Measurements from ENCODE around the gene WNK2. TPM values are rescaled to one million over a fixed set of nuclear protein-coding genes. Genes with fewer than 3 reads are reported as not detected.

Gene WNK2
- total RNA-seq, 4 donors from 2014 or later: 6.2 to 31.9 (median 18.9) TPM

- DNase-seq: no peak
- H3K27ac ChIP-seq: no peak overlapping the region
- H3K9me3 ChIP-seq: no peaks in the 10 kb centered on the region
- no peaks in the 10 kb centered on the region for H3K27me3 ChIP-seq
- intact Hi-C loops (cut with DNase I; ENCODE audit: low total_unique reads): no loop called here
- no peak for TF ChIP-seq POLR2A (IDR thresholded peaks at IDR 0.05)
- no peak for TF ChIP-seq CTCF (IDR thresholded peaks at IDR 0.05)
- peaks cover 0 to 7% of the 10 kb centered on the region in 2 donors for H3K4me1 ChIP-seq
- no peaks in the 10 kb centered on the region for H3K36me3 ChIP-seq
- H3K4me3 ChIP-seq: no peak overlapping the region
Observed at GRCh38 chr9:93188426-93189368, 4.8 kb downstream of the WNK2 start.

GRCh38 chr9:93189369-93190132, 5.6 kb downstream of the WNK2 start:
- no peak for TF ChIP-seq POLR2A (IDR thresholded peaks at IDR 0.05)
- no peak for TF ChIP-seq CTCF (IDR thresholded peaks at IDR 0.05)
- Histone ChIP-seq H3K9me3 (no peaks in the 10 kb centered on the region), H3K4me3 (no peak overlapping the region), H3K4me1 (peaks cover 0 to 1% of the 10 kb centered on the region in 2 donors), H3K36me3 (no peaks in the 10 kb centered on the region), H3K27ac (no peak overlapping the region), H3K27me3 (no peaks in the 10 kb centered on the region)
- intact Hi-C loops (cut with DNase I; ENCODE audit: low total_unique reads): no loop called here
- no peak for DNase-seq

- no peaks in the 10 kb centered on the region for H3K9me3 ChIP-seq
- no peak for TF ChIP-seq POLR2A (IDR thresholded peaks at IDR 0.05)
- no peak for TF ChIP-seq CTCF (IDR thresholded peaks at IDR 0.05)
- H3K36me3 ChIP-seq: no peaks in the 10 kb centered on the region
- intact Hi-C loops (cut with DNase I; ENCODE audit: low total_unique reads): no loop called here
- no peaks in the 10 kb centered on the region for H3K4me1 ChIP-seq
- H3K4me3 ChIP-seq: no peak overlapping the region
- H3K27me3 ChIP-seq: no peaks in the 10 kb centered on the region
- no peak for DNase-seq
- H3K27ac ChIP-seq: no peak overlapping the region
Observed at GRCh38 chr9:93190133-93190525, 6.2 kb downstream of the WNK2 start.

DNA sequence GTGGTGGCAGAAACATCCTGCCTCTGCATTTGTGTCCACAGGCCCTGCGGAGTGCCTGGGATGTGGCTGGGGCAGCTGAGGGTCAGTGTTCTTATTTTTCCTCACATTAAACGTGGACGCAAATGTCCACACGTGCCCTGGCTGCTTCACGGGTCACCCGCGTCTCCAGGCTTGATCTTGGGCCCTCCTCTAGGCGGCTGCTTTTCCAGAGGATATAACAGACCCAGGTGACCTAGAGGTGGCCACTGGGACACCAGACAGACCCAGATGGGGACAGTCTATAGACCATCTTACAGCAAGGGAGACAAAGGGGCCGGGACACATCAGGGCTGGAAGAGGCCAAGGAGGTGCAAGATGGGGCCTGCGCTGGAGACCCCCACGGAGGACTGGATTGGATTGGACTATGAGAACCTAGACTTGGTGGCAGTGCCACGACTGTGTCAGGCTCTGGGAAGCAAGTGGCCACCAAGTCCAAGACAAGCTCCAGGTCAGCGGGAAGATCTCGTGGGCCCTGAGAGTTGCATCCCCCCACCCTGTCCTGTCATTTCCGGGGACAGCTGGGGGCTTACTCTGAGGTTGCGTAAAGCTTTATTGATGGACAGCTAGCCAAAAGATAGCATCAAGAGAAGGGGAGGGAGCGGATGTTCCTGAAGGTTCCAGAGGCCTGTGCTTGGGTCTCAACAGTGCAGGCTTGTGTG, 6.9 kb downstream of the WNK2 start:
- no peaks in the 10 kb centered on the region for H3K9me3 ChIP-seq
- intact Hi-C loops (cut with DNase I; ENCODE audit: low total_unique reads): no loop called here
- no peak overlapping the region for H3K4me3 ChIP-seq
- no peaks in the 10 kb centered on the region for H3K36me3 ChIP-seq
- TF ChIP-seq CTCF (IDR thresholded peaks at IDR 0.05) (no peak), POLR2A (IDR thresholded peaks at IDR 0.05) (no peak)
- H3K4me1 ChIP-seq: no peaks in the 10 kb centered on the region
- H3K27me3 ChIP-seq: no peaks in the 10 kb centered on the region
- no peak for DNase-seq
- no peak overlapping the region for H3K27ac ChIP-seq
